Activated CD4-positive, alpha-beta T cell treated with anti-CD3 and anti-CD28 coated beads, Interleukin-2, amount 50 U/mL, for 4 hours (primary cell): Measurements from ENCODE around the gene KCNMB2.

Source experiments
- DNase-seq, 2 experiments: peaks; one replicate each; pipeline ENCODE4 v3.0.0-alpha.2; 2020

KCNMB2 gene

DNA sequence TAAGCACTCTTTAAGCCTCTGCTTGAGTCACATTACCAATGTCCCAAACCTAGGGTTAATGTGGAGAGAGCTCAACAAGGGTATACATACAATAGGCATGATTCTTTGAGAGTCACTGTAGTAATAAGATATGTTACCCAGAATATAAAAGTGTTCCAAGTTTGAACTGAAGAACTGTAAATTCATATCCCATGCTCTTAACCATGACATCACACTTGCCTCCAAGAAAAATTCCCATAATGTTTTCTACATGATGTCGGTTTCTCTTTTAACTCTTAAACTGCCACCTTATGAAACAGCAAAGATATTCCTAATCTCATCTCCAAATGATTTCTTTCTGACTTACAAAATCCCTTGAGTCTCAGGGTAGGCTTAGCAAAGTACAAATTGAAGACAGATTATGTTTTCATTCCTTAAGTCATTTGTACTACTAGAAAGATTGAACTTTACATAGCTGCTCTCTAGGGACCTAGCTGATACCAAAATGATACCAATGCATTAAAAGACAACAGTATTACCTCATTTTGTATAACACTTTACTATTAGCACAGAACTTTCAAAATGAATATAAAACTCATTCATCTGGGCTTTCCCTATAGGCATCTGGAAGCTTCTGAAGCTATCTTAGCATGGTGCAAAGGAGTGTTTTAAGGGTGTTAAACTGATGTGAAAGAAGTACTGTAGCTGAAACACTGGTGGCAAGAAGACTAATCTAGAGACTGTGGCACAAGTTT, 127.1 kb downstream of the KCNMB2 start:
- no peak for DNase-seq

DNA sequence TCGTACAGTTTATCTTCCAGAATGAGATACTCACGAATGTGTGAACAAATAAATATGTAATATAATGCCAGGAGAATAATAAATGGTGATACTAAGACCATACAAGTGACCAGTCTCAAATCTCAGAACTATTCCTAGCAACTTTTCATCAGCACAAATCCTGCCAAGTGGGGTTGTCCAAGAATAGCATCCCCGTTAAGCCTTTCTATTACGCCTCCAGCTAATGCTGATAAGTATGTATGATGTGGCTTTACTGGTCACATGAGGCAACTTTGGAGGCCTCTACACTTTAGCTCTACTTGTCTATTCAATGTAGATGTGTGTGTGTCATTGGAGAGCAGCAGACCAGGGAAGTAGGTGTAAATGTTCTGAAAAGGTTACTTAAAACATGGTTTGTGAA, 129.5 kb downstream of the KCNMB2 start:
- DNase-seq, result no peak

DNA sequence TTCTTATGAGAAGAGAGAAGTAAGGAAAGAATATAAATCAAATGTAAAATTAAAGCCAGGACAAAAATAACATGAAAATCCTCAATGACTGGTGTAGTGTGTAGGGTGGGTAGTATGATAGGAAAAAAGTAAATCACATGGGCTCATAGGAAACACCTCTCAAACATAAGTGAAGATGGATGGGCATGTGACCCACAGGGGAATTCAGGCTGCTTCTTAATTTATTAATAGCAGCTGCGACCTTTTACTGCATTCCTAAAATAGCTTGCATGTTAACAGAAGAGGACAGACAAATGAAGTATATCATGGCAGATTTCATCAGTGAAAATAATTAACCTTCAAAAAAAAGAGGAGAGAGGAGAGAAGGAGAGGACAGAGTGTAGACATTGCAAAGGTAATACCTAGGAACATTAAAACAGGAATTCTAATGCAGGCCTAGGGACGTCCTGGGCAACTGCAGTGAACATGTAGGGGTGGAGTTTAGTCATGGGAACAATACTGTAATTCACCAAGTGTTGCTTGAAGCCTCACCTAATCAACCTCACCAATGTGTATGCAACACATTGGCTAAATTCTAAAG, 132.9 kb downstream of the KCNMB2 start:
- no peak for DNase-seq

DNA sequence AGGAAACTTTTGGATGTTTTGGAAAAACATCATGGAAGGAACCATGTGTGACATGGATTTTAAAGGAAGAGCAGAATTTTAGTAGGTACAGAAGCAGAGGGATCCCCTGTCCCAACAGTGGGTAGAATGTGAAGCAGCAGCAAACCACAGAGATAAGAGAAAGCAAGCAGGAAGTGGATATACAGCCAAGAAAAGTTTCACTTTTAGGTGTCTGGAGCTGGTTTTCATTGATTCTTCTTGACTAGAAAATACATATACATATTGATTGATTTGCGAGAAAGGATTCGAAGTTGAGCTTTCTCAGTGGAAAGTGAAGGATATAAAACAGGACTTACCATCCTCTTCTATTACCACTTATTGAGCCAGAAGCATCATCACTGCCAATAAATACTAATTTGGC, 133.5 kb downstream of the KCNMB2 start:
- no peak for DNase-seq

DNA sequence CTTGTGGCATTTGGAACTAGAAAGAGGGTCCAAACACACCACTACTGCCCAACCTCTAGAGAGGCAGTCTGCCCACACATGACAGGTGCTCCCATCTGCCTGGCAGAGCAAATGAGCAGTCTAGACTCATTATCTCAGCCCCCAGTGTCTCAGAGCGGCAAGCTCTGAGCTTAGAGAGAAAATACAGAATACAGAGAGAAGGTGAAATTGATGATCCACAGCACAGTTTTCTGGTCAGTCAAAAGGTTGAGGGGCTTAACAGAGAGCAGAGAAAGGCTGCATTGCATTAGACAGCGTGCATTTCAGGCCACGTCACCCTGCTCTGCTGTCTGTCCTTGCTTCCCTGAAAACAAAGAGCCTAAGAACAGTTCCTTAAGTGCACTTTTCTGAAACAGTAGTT, 135.1 kb downstream of the KCNMB2 start:
- no peak for DNase-seq

DNA sequence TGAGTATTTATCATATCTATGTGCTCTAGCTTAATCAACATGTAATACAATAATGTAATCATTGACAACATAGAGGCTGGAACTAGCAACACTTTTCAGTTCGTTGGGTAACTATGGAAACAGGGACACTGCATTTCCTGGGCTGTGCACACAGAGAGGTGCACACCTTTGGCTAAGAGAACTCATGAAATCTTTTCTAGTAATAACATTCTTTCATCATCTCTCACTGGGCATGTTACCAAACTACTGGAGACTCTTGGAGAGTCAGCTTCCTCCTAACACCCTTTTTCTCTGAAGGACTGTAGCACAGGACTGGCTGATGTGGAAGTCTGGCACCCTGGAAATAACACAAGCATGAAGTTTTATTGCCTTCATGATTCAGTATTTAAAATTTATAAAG, 135.6 kb downstream of the KCNMB2 start:
- no peak for DNase-seq

DNA sequence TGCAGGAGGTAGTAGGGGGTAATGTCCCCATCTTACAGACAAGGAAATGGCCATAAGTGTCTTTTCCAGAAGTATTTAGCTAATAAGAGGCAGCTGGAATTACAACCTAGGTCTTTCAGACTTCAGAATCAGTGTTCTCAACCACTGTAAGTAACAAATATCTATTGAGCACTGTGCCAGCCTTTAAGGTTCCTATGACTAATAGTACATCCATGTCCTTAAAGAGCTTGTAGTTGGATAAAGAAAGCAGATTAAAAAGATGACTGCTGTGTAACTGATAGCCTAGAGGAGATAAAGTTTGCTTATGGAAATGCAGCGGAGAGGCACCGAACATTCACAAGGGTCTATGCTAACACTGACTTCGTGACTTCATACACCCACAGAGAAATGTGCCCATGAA, 136.0 kb downstream of the KCNMB2 start:
- no peak for DNase-seq

DNA sequence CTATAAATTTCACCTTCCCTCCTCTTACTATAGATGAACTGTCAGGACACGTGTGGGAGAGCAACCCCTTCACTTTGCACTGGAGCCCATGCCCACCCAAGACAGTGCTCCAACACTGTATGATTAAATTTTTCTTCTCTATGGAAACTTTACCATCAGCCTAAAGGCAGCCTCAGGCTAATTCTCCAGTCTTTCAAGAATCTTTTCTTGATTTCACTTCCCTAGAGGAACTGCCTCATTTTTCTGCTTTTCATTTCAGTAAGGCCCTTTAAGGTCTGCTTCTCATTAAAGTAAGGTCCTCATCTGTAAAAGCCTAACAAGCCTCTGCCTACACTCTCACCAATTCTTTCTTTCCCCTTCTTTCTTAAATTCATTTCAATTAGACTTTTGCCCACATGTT, 137.3 kb downstream of the KCNMB2 start:
- DNase-seq, result no peak

DNA sequence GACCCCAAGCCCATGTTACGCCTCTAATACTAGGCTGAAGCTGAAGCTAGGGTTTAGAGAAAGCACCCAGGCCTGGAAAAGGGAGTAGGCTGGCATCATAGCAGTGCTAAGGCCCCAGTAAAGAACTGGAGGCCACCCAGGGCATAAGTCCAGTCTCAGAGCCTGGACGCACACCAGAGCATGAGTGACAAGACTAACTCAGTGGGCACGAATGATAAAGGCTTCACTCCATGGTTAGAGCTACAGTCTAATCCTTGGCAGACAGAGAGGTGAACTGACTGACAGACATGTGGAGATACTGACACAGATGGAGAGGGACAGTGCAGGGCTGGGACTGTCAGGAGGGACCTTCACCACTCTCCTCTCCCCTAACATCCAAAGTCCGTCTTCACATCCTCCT, 139.8 kb downstream of the KCNMB2 start:
- no peak for DNase-seq

DNA sequence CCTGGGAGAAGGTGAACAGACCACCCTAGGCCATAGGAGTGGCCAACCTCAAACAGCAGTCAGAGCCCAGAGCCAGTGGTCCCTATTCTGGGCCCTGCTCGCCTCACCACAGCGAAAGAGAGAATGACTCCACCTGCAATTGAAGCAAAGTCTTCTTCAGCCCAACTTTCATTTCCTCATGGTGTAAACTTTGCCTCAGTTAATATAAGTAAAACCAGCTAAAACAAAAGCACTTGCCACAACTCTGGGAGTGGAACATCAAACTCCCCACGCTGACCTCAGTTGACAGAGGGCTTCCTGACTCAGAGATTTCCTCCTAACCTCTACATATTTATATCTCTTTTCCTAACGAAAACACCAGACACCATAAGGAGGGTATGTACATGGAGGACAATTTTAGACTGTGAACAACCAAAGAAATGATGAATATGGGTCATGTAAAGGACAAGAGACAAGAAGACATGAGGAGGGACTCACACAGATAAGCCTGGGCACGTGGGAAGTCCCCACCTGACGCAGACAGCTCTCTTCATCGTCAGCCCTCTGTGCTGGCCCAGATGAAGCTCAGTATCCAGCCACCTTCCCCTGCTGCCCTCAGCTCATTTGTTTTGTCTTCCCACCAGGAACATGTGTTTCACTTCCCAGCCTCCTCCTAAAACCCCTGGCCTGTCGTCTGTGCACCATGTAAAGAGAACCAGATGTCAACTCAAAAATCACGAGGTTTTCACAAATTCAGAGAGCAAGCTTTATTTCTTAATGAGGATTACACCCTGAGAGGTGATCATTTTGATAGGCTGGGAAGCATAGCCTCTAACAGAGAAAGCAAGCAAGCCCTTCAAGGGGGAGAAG, 140.9 kb downstream of the KCNMB2 start:
- no peak for DNase-seq

DNA sequence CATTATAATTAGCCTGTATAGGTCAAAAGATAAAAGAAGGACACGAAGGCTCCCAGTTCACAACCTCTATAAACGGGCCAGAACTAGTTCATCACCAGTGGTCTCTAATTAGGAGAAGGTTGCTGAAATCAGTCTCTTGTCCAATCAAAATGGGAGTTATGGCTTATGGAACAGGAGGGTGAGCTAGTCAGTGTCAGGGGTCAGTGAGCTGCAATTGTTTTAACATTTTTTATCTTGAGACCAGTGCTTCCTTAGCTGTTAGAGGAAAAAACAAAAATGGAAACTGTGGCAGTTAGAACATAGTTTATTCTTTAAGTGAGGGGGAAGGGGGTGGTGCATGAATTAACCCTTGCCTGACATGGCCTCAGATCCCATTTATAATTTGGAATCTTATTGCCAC, 141.7 kb downstream of the KCNMB2 start:
- no peak for DNase-seq

DNA sequence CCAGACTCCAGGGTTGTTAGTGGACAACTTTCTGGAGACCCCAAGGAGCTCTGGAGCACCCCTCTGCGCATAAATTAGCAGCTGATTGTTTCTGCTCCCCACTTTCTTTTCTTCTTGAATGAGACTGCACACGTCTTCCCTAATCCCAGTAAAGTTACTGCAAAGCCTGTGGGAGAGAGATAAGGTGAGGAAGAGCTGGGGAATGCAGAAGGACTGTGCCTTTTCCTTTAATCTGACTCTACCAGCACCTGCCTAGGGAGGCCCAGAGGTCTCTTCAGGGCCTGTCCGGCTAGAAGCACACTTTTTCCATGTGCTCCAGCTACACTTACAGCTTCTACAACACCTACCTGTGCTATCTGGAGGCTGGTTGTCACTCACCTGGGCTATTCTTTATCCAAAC, 143.8 kb downstream of the KCNMB2 start:
- no peak for DNase-seq

DNA sequence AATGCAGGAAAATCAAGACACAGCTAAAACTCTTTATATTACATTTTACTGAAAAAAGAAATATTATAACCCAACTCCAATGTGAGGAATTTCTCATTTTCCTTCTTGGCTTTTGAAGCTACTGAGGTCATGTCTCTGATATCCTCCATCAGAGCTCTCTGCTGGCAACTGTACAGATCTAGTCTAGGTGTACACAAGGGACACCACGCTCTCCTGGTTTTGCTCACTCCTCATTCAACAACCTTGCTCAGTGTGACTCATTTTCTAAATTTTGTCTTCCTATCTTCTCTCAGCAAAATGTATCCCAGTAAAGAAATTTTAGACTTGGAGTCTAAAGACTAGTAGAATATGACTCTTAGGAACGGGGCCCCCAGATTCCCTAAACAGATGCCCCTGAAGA, 144.3 kb downstream of the KCNMB2 start:
- DNase-seq, result no peak

DNA sequence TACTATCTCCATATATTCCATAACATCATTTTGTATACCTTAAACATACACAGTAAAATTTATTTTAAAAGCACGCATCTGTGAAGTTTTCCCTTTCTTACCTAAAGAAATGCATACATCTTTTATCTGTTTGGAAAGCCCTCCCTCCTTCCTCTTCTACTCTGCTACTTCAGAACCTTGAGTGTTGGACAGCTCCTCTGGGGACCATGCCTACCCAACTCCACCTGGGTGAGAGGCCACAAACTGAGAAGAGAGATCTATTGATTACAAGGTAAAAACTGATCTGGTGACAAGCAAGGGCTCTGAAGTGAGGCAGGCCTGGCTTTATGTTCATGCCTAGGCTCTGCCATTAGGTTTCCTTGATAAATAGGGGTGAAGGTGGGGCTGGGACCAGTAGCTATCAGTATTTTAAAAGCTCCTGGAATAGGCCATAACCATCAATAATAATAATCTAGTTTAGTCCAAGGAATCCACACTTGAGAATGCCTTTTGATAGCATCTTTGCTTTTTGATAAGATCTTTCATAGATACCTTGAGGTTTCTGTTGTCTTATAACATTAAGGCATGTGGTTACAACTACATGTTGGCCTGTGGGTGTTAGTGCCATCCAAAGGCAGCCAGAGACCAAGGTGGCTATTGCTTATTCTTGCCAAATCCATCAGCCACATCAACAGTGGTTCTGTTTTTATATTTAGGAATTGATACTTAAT, 148.8 kb downstream of the KCNMB2 start:
- no peak for DNase-seq

DNA sequence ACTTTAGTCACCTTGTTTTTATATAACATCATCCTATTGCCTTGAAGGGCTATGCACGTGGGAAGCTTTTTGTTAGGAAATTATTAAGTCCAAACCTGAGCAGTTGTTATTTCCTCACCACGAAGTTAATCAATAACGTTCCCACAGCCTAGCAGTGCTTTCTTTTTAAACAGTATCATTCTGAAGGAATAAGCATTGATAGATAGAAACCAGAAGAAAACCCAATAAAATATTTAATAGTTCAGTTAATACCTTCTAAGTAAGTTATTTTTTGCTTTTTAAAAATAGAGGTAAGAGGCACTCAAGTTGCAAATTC, 149.3 kb downstream of the KCNMB2 start:
- DNase-seq, result no peak

DNA sequence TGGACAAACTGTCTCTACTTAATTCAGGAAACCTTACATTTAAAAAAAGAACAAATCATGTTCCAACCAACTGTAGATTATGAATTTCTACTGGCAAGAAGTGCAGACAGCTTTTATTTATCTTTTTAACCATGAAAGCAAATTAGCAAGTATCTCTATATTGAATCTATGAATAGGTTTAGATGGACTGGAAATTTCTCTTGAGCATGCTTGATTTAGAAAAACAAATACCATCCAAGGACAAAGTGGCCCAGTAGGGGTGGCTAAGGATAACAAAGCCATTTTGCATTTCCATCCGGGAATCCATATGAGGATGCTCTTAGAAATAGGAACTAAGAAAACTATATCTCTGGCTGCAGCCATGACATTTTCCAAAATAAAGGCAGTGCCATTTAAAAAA, 150.6 kb downstream of the KCNMB2 start:
- DNase-seq, result no peak

DNA sequence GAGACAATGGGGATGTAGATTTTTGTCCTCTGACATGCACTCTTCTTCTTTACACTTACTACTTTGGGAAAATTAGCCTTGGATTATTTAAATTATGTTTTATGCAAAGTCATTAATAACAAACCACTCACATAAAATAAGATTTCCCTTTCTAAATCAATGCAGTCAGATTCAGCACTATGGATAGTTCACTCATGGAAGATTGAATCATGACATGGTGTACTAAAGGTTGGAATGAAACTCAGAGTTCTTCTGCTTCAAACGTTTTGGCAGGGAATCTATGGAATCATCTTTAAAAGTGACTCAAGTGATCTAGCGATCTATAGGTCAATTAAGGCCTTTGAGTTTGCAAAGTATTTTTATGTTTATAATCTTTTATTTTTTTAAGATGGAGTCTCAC, 154.3 kb downstream of the KCNMB2 start:
- no peak for DNase-seq

DNA sequence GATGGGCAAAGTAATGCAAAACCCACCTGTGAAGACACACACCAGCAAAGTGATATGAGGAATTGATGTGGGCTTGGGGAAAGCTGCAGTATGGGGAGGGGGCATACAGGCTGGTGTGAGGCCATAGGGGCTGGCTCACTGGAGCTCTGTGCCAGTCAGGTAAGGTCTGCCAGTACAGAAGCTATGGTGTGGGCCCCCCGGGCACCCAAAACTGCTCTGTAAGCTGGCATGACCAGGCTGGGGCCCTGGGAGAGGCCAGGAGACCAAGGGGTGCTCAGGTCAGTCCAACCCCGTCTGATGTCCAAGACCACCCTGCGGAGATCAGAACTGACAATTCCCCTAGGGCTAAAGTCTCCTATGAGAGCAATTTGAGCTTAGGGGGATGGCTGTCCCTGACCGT, 163.1 kb downstream of the KCNMB2 start:
- DNase-seq, result no peak

DNA sequence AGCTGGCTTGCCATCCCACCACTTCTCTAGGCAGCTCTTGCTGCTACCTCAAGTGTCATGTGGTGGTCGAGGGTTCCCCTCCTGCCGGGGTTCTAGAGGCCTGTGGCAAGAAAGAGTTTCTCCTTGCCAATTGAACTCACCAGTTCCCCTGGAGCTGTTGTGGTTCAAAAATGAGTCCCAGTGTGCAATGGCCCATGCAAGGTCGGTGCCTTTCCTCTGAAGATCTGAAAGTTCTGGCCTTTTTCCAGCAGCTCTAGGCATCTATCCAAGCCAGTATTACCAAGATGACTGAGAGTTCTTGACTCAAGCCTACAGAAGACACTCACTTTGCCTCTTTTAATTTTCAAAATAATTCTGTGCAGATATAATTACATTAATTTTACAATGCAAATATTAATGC, 163.6 kb downstream of the KCNMB2 start:
- no peak for DNase-seq

DNA sequence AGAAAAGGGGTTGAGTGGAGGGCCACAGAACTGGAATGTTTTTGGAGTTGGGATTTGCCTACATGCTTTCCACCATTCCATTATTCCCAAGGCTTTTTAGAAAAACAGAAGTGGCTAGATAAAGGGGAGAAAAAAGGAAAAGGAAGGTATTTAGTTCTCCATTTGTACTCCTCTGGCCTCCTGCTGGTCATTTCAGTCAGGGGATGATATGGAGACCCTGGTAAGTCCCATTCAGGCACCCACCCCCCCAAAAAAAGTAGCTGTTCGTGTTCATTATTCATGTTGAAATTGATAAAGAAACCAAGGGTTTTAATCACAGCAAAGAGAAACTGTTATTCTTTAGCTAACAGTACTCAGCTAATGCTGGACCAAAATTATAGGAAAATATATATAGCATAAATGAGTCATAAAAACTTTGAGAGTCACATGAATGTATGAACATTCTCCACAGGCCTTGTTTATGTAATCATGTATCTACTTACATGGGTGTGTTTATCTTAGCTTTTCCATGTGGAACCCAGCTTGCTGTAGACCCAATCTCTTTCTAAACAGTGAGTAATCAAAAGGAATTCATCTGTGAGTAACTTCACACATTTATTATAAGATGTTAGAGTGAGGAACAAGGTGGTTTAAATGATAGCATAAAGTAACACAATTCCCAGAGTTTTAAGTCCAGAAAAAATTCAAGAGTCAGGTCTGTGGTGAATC, 167.2 kb downstream of the KCNMB2 start:
- no peak for DNase-seq

DNA sequence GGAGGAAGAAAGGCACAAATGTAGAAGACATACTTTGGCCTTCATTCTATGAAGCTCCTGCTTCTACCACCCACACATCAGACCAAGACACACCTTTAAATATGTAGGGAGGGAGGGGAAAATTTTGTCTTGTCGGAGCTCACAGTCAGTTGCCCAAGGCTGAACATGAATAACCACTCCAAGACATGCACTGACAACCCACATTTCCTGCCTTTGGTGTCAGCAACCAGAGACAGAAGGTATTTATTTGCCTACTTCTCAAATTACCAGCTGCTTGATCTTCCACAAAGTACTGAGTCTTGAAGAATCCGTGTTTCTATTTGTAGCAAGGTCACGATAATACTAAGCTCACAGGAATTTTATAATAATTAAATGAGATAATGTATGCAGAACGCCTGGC, 169.7 kb downstream of the KCNMB2 start:
- DNase-seq, result no peak

DNA sequence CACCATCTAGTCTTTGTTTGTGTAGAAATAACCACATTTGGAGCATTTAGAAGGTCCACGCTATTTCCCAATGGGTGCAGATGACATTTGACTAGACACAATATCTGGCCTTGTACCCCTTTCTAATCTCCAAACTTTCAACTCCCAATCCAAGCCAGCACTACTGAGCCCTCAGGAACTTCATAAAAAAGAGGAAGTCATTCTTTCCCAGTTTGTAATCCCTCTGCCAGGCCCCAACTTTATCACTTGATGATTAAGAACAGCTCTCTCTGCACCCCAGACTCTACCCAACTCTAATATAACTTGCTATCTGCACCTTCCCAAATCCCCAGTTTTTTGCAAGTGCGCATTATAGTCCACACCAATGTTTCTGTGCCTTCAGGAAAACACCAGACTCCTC, 170.2 kb downstream of the KCNMB2 start:
- no peak for DNase-seq
